ENCODE results near the gene GALP. TPM values are rescaled to one million over a fixed set of nuclear protein-coding genes. Genes with fewer than 3 reads are reported as not detected.

GALP gene
- total and polyA plus RNA-seq, 4 donors = 0.08 to 0.63 TPM; not detected in 2

GRCh38 chr19:56130006-56130405 is 45.8 kb upstream of the GALP start:
- Histone ChIP-seq H3K4me1 (ENCODE audit: control insufficient read depth in 4 of 4, insufficient read depth in 4 of 4, low read length in 3 of 4) (peaks cover 0 to 7% (median 5%) of the 10 kb centered on the region in 4 donors), H3K27ac (ENCODE audit: low read depth in 1 of 2, low read length in 2 of 2) (no peak overlapping the region), H3K27me3 (ENCODE audit: control insufficient read depth in 4 of 4, insufficient read depth in 4 of 4, low read length in 3 of 4) (no peaks in the 10 kb centered on the region), H3K9me3 (ENCODE audit: control insufficient read depth in 4 of 4, low read length in 3 of 4) (no peaks in the 10 kb centered on the region), H3K9ac (ENCODE audit: low read depth in 1 of 2, low read length in 2 of 2) (no peak overlapping the region), H3K4me3 (ENCODE audit: low read depth in 1 of 3, low read length in 3 of 3) (no peak overlapping the region), H3K36me3 (ENCODE audit: control insufficient read depth in 4 of 4, insufficient read depth in 3 of 4, low read depth in 1 of 4, low read length in 3 of 4) (no peaks in the 10 kb centered on the region)
- WGBS = 94% methylated on average over 7 of the region's 7 CpGs
- no peak for DNase-seq (ENCODE audit: low spot score)
- TF ChIP-seq SP1 (IDR thresholded peaks at IDR 0.05) (no peak), HNF4G (IDR thresholded peaks at IDR 0.05) (no peak), MAX (IDR thresholded peaks at IDR 0.05) (no peak), REST (IDR thresholded peaks at IDR 0.05) (no peak), RXRA (IDR thresholded peaks at IDR 0.05) (no peak), ATF3 (IDR thresholded peaks at IDR 0.05) (no peak), TAF1 (conservative IDR thresholded peaks at IDR 0.05) (no peak), CTCF (IDR thresholded peaks at IDR 0.05; ENCODE audit: low read depth, low read length, missing input control) (no peak), YY1 (IDR thresholded peaks at IDR 0.05) (no peak), FOXA1 (IDR thresholded peaks at IDR 0.05) (no peak), ZBTB33 (IDR thresholded peaks at IDR 0.05) (no peak), RAD21 (IDR thresholded peaks at IDR 0.05) (no peak), NR2F2 (IDR thresholded peaks at IDR 0.05) (no peak), FOXA2 (IDR thresholded peaks at IDR 0.05) (no peak), GABPA (IDR thresholded peaks at IDR 0.05 in 1 of 2, conservative IDR thresholded peaks at IDR 0.05 in 1 of 2) (no peak), EGR1 (IDR thresholded peaks at IDR 0.05; ENCODE audit: low read depth in 2 of 2) (no peak), JUND (IDR thresholded peaks at IDR 0.05) (no peak)

- no peaks in the 10 kb centered on the region for H3K27me3 ChIP-seq (ENCODE audit: control insufficient read depth in 4 of 4, insufficient read depth in 4 of 4, low read length in 3 of 4)
- DNase-seq (ENCODE audit: low spot score) = no peak
- WGBS = 87% methylated on average over 8 of the region's 8 CpGs
- no peaks in the 10 kb centered on the region for H3K9me3 ChIP-seq (ENCODE audit: control insufficient read depth in 4 of 4, low read length in 3 of 4)
- H3K9ac ChIP-seq (ENCODE audit: low read depth in 1 of 2, low read length in 2 of 2) = no peak overlapping the region
- no peak overlapping the region for H3K4me3 ChIP-seq (ENCODE audit: low read depth in 1 of 3, low read length in 3 of 3)
- H3K27ac ChIP-seq (ENCODE audit: low read depth in 1 of 2, low read length in 2 of 2) = no peak overlapping the region
- H3K36me3 ChIP-seq (ENCODE audit: control insufficient read depth in 4 of 4, insufficient read depth in 3 of 4, low read depth in 1 of 4, low read length in 3 of 4) = no peaks in the 10 kb centered on the region
- H3K4me1 ChIP-seq (ENCODE audit: control insufficient read depth in 4 of 4, insufficient read depth in 4 of 4, low read length in 3 of 4) = peaks cover 0 to 18% (median 14%) of the 10 kb centered on the region in 4 donors
- TF ChIP-seq MAX (IDR thresholded peaks at IDR 0.05) (no peak), HNF4A (conservative IDR thresholded peaks at IDR 0.05) (no peak), NR2F2 (IDR thresholded peaks at IDR 0.05) (no peak), YY1 (IDR thresholded peaks at IDR 0.05) (no peak), ZBTB33 (IDR thresholded peaks at IDR 0.05) (no peak), FOXA1 (IDR thresholded peaks at IDR 0.05) (no peak), TAF1 (conservative IDR thresholded peaks at IDR 0.05) (no peak), SP1 (IDR thresholded peaks at IDR 0.05) (no peak), RXRA (IDR thresholded peaks at IDR 0.05) (no peak), ATF3 (IDR thresholded peaks at IDR 0.05) (no peak)
Measured at GRCh38 chr19:56131651-56132050, 44.2 kb upstream of the GALP start.
